ENCODE measurements around the gene FNDC3B.

- no peak for TF ChIP-seq EZH2 (IDR thresholded peaks at IDR 0.05; ENCODE audit: borderline replicate concordance, low read depth, low read length, severe bottlenecking)
- TF ChIP-seq, protein P1, sequence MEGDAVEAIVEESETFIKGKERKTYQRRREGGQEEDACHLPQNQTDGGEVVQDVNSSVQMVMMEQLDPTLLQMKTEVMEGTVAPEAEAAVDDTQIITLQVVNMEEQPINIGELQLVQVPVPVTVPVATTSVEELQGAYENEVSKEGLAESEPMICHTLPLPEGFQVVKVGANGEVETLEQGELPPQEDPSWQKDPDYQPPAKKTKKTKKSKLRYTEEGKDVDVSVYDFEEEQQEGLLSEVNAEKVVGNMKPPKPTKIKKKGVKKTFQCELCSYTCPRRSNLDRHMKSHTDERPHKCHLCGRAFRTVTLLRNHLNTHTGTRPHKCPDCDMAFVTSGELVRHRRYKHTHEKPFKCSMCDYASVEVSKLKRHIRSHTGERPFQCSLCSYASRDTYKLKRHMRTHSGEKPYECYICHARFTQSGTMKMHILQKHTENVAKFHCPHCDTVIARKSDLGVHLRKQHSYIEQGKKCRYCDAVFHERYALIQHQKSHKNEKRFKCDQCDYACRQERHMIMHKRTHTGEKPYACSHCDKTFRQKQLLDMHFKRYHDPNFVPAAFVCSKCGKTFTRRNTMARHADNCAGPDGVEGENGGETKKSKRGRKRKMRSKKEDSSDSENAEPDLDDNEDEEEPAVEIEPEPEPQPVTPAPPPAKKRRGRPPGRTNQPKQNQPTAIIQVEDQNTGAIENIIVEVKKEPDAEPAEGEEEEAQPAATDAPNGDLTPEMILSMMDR (IDR thresholded peaks at IDR 0.05; ENCODE audit: extremely low read depth in 1 of 2, insufficient read depth in 1 of 2, low read depth in 1 of 2, low read length in 2 of 2), result no peak
- TF ChIP-seq MAX (IDR thresholded peaks at IDR 0.05; ENCODE audit: insufficient read depth, insufficient read length), result no peak
- TF ChIP-seq POLR2A (IDR thresholded peaks at IDR 0.05; ENCODE audit: low read depth, low read length), result no peak
- no peak for TF ChIP-seq POLR2AphosphoS5 (IDR thresholded peaks at IDR 0.05; ENCODE audit: insufficient read depth, low read depth, low read length)
- no peak for TF ChIP-seq JUN (IDR thresholded peaks at IDR 0.05; ENCODE audit: borderline replicate concordance, insufficient read depth, insufficient read length, low read depth)
- TF ChIP-seq FOS (IDR thresholded peaks at IDR 0.05; ENCODE audit: borderline replicate concordance, insufficient read depth, low read length), result no peak
- no peak for TF ChIP-seq MYC (IDR thresholded peaks at IDR 0.05; ENCODE audit: low read depth, low read length)
- no peak for TF ChIP-seq GATA2 (IDR thresholded peaks at IDR 0.05; ENCODE audit: insufficient read depth, insufficient read length, low read depth, low read length)
Observed at GRCh38 chr3:172376881-172377280, 337.5 kb downstream of the FNDC3B start.
